Renal cortical epithelial cell (primary cell): ENCODE measurements around the gene ABHD5. TPM values are rescaled to one million over a fixed set of nuclear protein-coding genes. Genes with fewer than 3 reads are reported as not detected.

ENCODE experiments used
- DNase-seq: peaks from one replicate; pipeline ENCODE4 v3.0.0-alpha.2; 2011; ENCODE audit warnings: low read depth
- total RNA-seq: library from RNA; depleted of rRNA; stranded (reverse); fragments of >200 nt; gene quantifications from 2 replicates; pipeline ENCODE4 v1.2.3, GENCODE V29; 2014

ABHD5 gene
- total RNA-seq, 1 donor from 2014 or later = 39.9 TPM

DNA sequence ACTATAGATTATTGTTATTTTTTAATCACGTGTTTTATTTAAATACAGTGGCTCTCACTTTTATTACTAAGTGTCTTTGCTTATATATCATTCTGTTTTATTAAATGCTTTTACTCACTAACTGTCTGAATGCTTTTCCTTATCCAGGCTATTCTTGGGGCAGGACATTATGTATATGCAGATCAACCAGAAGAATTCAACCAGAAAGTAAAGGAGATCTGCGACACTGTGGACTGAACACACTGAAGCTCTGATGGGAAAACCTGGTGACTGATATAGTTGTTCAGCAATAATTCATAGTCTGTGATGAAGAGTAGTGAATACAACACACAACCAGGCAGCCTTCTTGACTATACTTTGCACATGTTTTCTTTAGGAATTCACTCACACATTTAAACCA lies 27.6 kb downstream of the ABHD5 start:
- DNase-seq = no peak

DNA sequence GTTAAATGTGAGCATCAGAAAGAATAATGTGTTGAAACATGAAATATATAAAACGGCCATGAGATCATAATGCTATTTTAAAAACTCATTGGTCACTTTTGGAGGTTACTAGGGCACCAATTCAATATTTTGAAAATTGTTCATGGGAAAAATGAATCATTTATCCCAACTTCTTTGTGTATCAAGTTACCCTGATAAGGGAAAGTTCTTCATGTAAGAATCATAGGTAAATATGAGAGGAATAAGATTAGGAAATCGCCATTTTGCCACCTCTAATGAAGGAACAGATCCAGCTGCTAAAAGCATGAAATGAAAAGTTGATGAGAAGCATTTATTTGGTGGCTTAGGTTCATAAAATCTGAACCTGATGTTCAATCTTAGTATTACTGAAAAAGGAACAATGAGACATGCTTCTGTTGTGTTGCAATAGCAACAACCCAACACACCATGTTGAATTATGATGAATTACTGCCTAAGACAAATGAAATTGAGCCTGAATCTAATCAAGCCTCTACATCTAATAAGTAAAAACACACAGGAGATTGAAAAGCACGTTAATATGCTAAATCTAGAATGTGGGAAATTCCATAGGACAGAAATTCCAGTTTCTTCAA lies 32.5 kb downstream of the ABHD5 start:
- no peak for DNase-seq

DNA sequence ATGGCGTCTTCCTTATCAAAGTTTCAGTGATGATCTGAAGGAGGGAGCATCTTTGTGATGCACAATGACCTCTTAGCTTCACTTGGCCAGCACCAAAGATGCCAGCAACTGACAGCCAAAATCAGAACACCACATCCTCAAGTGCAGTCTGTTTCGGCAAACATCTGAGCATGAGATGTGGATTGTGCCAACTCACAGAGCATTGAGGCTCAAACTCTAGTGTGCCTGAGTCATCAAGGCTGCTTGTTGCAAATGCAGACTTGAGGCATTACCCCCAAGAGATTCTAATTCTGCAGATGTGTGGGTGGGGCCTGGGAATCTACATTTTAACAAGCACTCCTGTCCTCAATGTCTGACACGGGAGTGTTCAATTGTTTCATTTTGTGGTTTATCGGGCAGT lies 35.8 kb downstream of the ABHD5 start:
- DNase-seq = peak; percentile 76

DNA sequence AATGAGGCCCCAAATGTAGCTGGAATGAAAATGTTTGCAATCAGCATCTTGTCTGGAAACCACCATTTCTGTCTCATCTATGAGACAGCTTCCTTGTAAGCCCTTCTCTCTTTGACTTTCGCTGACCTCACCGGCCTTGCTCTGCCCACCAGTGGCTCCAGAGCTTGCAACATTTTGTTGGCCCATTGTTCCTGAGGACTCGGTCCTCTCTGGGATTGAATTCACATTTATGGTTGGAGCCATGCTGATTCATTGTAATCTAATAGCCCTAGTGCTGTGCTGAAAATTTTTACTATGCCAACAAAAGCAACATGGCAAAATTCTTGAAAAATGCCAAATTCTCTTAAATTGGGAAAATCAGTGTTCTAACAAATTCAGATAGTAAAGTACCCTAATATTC lies 37.2 kb downstream of the ABHD5 start:
- peak; percentile 49 for DNase-seq

- peak; percentile 33 for DNase-seq
Observed at GRCh38 chr3:43728476-43728875, 37.7 kb downstream of the ABHD5 start.

GRCh38 chr3:43728947-43729346 lies 38.2 kb downstream of the ABHD5 start:
- DNase-seq = no peak

DNA sequence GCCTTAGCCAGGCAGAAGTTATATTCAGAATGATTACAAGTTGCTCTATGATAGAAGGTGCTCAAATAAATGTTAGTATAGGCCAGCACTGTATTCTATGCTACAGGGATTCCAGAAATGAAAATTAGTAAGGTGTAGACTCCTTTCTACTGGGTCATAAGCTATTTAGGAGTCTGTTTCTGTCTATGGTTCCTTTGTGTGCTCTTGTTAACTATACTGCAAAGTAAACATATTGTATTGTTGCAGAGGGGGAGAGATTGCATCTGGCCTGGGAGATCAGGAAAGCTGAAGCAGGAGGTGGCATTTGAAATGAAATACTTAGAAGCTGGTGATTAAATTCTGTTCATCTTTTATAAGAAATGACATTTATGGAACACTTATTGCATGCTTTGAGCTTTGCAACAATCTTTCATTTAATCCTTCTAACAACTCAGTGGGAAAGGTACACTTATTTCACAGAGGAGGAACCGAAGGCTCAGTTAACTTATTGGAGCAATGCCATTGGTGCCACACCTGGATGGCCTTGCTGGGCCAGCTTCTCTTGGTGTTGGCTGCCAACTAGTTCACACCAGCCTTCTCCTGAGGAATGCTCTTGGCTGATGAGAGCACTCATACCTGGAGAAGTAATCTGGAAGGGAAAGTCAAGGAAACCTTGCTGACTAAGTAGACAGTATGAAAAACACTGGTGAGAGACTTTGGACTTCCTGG lies 39.1 kb downstream of the ABHD5 start:
- peak; percentile 41 for DNase-seq

GRCh38 chr3:43732747-43733425 lies 42.1 kb downstream of the ABHD5 start:
- no peak for DNase-seq

DNA sequence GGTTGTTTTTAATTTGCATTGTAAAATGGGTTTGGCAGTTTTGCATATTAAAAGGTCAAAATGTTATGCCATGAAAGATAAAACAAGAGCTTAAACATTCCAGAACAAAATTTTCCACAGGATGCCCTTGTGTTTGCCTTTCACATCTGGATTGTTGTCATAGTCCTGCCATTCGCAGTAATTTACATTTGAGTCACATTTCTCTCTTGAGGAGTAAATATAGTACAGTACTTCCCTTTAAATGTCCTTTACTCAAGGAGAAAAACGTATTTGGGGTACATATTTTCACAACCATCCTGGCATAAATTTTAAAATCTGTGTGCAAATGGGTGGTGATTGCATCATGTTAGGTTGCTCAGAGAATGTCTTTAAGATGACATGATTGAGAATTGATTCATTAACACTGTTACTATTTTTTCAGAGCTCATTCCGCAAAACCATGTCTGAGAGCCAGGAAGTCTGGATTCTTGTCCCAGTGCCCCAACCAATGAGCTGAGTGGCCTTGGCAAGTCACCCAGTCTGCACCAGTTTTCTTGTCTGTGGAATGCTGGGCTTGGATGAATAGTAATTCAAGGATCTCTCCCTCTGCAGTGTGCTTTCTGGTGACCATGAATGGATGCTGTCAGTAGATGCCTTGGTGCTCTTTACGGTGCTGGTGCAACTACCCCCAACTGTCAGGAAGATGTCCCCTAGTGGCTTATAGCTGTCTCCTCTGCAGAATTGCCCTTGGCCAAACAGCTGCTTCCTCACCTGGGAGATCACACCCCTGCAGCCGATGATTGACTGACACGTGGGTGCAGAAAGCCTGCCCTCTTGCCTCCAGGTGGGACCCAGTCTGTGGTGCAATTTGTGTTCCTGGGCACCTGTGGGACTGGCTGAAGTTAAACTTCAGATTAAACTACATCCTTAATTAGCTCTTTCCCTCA lies 43.0 kb downstream of the ABHD5 start:
- peak; percentile 79 for DNase-seq

DNA sequence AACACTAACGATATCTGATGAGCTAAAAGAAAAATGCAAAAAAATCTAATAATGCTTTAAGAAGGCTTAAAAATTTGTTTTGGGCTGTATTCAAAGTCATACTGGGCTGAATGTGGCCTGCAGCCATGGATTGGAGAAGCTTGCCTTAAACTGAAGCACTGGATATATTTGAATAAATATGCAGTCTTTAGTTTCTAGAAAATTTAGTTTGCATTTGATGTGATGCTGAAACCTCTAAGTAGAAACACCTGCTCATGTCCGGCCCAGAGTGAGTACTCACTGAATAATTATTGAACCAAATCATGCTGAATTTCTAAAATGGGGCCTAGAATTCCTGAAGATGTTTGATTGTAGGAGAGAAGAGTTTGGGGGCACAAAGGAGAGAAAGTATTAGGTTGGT lies 43.9 kb downstream of the ABHD5 start:
- DNase-seq = no peak

- no peak for DNase-seq
Observed at GRCh38 chr3:43735618-43736017, 44.9 kb downstream of the ABHD5 start.

DNA sequence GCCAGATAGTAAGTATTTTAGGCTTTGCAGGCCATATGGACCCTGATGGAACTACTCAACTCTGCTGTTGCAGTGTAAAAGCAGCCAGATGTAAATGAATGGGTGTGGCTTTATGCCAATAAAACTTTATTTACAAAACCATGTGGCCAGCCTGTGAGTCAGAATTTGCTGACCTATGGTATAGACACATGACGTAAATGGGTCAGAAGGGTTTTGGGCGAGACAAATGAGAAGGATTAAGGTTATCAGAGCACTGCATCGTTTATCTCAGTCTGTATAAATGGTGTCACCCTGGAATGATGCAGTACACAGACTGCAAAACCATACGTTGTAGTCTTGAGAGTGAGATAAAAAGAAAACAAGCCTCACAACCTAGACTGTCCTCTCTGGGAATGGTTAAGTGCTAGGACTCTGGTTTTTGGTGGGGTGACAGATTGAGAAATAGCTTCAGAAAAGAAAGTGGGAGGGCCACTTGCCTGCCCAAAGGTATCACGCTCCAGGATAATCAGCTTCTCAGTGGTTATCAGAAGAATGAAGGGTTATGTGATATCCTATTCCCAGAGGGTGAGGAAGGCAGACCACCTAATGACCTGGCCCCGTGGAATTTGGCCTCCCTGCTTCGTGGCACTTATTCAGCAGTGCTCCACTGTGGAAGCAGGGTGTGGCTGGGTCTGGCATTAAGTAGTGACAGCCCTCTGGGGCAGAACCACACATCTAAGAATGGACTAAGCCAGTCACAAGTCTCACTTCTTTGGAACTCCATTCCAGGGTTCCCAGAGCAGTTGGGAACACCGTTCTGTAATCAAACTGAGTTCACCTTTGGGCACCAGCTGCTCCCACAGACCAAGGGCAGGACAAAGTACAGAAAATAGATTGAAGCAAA lies 46.1 kb downstream of the ABHD5 start:
- no peak for DNase-seq

- DNase-seq = no peak
Observed at GRCh38 chr3:43738305-43738704, 47.6 kb downstream of the ABHD5 start.

GRCh38 chr3:43742920-43743319 lies 52.2 kb downstream of the ABHD5 start:
- no peak for DNase-seq

- peak; percentile 19 for DNase-seq
Observed at GRCh38 chr3:43747641-43748040, 56.9 kb downstream of the ABHD5 start.

GRCh38 chr3:43748179-43748578 lies 57.4 kb downstream of the ABHD5 start:
- DNase-seq = no peak

GRCh38 chr3:43748645-43749044 lies 57.9 kb downstream of the ABHD5 start:
- DNase-seq = no peak

DNA sequence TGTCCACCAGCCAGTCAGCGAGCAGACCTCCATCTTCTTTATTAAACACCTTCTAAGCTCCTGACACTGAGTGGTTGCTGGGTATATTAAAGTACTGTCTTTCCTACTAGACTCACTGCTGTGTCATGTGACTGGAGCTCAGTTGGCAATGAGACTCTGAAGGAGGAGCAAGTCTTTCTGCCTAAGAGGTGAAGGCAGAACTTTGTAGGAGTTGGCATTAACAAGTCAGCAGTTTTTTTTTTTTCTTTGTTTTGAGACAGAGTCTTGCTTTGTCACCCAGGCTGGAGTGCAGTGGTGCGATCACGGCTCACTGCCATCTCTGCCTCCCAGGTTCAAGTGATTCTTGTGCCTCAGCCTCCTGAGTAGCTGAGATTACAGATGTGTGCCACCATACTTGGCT lies 62.2 kb downstream of the ABHD5 start:
- DNase-seq = no peak

DNA sequence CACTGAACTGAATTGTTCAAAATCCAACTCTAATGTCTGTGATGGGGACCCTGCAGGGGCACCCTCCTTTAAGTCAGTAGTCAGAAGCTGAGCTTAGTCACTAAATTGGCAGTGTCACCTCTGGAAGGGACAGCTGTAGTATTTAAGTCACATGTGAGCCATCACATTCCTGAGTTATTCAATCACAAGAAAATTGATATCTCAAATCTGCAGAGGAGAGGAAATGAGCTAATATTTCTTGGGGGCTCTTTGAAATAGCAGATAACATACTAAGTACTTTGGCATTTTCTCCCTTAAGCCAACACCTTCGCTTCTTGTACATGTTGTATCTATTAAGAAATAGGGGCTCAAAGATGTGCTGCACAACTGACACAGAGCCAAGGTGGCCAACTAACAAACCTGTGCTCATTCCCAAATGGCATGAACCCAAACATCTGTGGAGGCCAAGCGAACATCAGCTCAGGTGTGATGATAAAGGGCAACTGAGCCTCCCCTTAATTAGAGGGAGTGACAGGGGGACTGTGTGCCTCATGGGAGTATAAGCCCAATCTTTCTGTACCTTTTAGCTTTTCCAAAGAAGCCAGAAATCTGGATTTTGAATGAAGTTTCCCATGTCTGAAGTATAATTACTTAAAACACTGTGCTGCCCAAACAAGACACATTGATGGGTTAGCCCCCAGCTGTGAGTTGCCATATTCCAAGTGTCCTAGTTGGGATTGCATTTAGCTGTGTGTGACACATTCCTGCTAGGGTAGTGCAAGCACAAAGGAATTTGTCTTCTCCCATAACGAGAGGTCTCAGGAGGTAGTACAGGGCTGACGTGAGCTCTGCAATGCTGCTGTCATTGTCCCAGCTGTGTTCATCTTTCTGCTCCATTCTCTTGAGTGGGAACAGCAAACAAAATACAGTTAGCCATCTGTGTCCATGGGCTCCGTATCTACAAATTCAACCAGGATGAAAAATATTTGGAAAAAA lies 63.3 kb downstream of the ABHD5 start:
- no peak for DNase-seq
